Measurements from ENCODE around the gene DPH2.

The DPH2 gene

DNA sequence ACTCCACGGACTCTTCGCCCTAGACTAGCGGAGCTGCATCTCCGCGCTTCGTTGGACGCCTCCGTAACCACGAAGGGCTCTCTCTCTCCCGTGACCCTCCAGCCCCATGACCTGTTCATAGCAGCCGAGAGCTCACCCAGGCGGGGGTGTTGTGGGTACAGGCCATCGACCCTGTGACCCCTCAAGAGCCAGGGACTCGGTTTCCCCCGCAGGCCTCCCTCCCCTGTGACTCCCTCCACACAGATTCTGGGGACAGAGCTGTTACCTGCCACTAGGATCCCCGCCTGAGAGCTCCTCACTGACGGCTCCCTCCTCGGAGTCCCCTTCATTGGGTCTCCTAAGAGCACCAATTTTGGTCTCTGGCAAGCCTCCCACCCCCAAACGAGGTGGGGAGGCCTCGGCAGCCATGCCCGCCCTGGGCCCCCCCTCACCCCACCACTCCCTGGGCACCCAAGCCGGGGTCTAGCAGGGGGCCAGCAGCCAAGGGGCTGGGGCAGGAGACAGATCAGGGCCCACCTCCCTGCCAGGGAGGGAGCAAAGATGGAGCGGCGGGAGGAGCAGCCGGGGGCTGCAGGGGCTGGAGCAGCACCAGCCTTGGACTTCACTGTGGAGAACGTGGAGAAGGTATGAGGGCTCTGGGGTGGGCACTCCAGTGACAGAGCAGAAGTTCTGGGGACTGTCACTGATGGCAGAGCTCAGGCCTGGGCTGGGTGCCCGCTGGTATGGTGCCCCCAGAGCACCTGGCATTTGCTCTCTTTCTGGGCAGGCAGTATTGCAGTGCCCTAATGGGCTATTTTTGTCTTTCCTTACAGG lies 22.5 kb upstream of the DPH2 start:
- H3K4me2 ChIP-seq, result peak overlapping the region; percentile 78 to 100 (median 99)
- H3K36me3 ChIP-seq, result peaks cover 13 to 47% (median 22%) of the 10 kb centered on the region in 11 experiments; a peak in 21 of 22 replicates
- peak overlapping the region; percentile 91 to 100 (median 98) for H3K27ac ChIP-seq
- peak overlapping the region; percentile 74 to 92 (median 78) for H3K4me3 ChIP-seq
- peaks cover 0 to 70% (median 21%) of the 10 kb centered on the region in 11 experiments; a peak in 12 of 22 replicates for H4K20me1 ChIP-seq
- no peaks in the 10 kb centered on the region for H3K9me3 ChIP-seq (replicated peaks in 1 of 11)
- no peak for TF ChIP-seq Cebpa-rat (IDR thresholded peaks at IDR 0.05)
- H3K9ac ChIP-seq, result peak overlapping the region; percentile 88 to 100 (median 98)
- H3K27me3 ChIP-seq, result no peaks in the 10 kb centered on the region
- peaks cover 34 to 60% (median 50%) of the 10 kb centered on the region in 10 experiments for H3K4me1 ChIP-seq

DNA sequence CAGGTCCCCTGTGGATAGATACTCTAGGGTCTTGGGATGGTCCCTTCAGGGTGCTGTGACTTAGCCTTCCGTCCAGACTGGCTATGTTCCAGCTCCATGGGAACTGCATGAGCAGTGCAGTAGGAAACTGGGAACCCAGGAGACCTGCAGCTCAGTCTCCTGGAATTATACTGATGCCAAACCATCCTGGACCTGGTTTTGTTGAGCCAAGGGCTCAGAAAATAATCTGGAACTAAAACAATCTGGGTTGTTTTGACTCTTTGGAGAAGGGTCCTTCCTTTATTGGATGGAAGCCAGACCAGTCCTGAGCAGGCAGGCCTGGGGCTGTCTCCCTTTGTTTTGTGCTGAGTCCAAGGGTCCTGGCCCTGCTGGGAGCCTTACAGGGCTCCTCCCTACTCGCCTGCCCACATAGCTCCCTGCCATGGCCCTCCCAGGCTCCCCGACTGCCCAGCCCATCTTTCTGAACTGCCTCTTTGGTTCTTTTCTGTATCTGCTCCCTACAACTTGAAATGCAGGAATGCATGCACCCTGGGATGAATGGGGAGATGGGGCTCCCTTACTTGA lies 21.9 kb upstream of the DPH2 start:
- Histone ChIP-seq H3K9me3 (replicated peaks in 1 of 11) (no peaks in the 10 kb centered on the region), H4K20me1 (peaks cover 0 to 70% (median 26%) of the 10 kb centered on the region in 11 experiments; a peak in 15 of 22 replicates), H3K27ac (peak overlapping the region in 9 of 11 experiments; percentile 96 to 100 (median 99); a peak in 15 of 22 replicates), H3K4me2 (peak overlapping the region; percentile 78 to 100 (median 99)), H3K4me1 (peaks cover 39 to 58% (median 51%) of the 10 kb centered on the region in 10 experiments), H3K9ac (peak overlapping the region; percentile 88 to 100 (median 98)), H3K27me3 (no peaks in the 10 kb centered on the region), H3K36me3 (peaks cover 13 to 45% (median 22%) of the 10 kb centered on the region in 11 experiments; a peak in 21 of 22 replicates), H3K4me3 (peak overlapping the region; percentile 74 to 92 (median 78))
- no peak for TF ChIP-seq Cebpa-rat (IDR thresholded peaks at IDR 0.05)

DNA sequence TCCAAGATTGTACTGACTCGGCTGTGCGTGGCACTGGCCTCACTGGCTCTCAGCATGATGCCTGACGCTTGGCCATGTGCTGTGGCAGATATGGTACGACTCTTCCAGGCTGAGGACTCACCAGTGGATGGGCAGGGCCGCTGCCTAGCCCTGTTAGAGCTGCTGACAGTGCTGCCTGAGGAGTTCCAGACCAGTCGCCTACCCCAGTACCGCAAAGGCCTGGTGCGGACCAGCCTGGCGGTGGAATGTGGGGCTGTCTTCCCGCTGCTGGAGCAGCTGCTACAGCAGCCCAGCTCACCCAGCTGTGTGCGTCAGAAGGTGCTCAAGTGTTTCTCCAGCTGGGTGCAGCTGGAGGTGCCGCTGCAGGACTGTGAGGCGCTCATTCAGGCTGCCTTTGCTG lies 20.1 kb upstream of the DPH2 start:
- Histone ChIP-seq H3K9me3 (replicated peaks in 1 of 11) (no peaks in the 10 kb centered on the region), H3K27me3 (no peaks in the 10 kb centered on the region), H3K4me1 (peaks cover 33 to 52% (median 45%) of the 10 kb centered on the region in 10 experiments), H4K20me1 (peaks cover 12 to 77% (median 43%) of the 10 kb centered on the region in 11 experiments; a peak in 19 of 22 replicates), H3K9ac (no peak overlapping the region), H3K27ac (no peak overlapping the region), H3K36me3 (peaks cover 12 to 43% (median 21%) of the 10 kb centered on the region in 11 experiments; a peak in 21 of 22 replicates), H3K4me2 (peak overlapping the region in 2 of 11 experiments; percentile 78 to 98; a peak in 1 of 22 replicates), H3K4me3 (no peak overlapping the region)
- TF ChIP-seq Cebpa-rat (IDR thresholded peaks at IDR 0.05), result no peak

DNA sequence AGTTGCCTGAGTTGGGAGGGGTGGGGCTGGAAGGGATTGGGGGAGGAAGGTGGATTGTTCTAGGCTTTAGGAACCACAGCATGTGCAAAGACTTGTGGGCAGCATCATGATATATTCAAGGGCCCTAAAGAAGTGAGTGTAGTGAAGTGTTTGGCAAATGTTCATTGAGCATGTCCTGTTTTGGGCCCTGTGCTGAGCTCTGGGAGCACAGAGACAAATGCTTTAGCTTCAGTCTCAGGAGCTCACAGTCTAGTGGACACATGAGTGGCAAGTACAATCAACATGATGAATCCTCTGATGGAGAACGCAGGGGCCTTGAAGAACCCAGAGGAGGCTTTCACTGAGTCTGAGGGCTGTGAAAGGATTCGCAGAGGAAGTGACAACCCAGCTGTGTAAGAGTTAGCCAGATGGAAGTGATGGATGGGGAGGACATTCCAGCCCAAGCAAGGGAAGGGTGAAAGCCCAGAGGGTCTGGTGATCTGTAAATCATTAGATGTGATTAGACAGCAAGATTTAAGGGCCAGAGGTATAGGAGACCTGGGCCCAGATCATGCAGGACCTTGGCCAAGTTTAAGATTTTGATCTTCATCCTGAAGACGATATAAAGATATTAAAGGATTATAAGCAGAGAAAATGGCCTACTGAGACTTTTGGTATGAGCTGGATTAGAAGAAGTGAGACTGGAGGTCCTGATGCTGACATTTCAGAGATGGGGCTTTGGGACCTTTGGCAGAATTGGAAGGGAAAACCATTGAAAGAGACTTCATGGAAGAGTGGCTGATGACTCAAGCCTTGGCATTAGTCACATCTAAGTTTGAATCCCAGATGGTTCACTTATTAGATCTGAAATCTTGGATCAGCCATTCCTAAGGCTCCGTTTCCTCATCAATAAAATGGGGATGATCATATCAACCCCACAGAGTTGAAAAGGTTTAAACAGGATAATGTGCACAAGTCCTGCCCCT lies 18.5 kb upstream of the DPH2 start:
- no peak for TF ChIP-seq Cebpa-rat (IDR thresholded peaks at IDR 0.05)
- Histone ChIP-seq H3K9ac (no peak overlapping the region), H3K4me2 (peak overlapping the region in 2 of 11 experiments; percentile 6 to 11; a peak in 2 of 22 replicates), H3K9me3 (replicated peaks in 1 of 11) (no peaks in the 10 kb centered on the region), H3K27ac (no peak overlapping the region), H4K20me1 (peaks cover 13 to 90% (median 49%) of the 10 kb centered on the region in 11 experiments; a peak in 20 of 22 replicates), H3K27me3 (no peaks in the 10 kb centered on the region), H3K36me3 (peaks cover 15 to 55% (median 28%) of the 10 kb centered on the region in 11 experiments; a peak in 21 of 22 replicates), H3K4me1 (peaks cover 22 to 38% (median 32%) of the 10 kb centered on the region in 10 experiments), H3K4me3 (no peak overlapping the region)

DNA sequence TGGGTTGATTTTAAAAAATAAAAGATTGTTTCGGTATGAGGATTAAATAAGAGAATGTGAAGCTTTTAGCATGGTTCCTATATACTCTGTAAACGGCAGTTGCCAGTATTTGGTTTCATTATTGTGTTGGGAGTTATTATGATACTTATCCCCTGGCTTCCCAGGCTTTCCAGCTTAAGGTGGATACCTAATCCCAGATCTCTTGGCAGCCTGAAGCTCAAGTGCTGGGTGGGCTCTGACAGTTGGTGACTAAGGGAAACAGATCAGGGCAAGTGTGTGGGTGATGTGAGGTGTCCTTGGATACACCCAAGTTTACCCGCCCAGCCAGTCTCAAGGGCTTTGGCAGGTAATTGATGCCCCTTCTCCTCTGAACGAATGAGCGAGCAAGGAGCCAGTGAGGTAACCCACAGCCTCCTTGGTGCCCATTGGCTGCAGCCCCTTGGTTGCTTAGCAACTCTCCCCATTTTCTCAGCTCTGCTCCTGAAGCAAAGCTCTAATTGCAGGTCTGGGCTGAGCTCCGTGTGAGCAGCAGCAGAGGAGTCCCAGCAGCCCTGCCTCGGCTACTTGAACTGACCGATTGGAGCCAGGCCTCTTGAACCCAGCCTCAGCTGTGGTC lies 17.0 kb upstream of the DPH2 start:
- Histone ChIP-seq H3K27me3 (no peaks in the 10 kb centered on the region), H3K9ac (peak overlapping the region in 1 of 11 experiments; percentile 9; a peak in 1 of 22 replicates), H3K4me1 (peaks cover 15 to 32% (median 24%) of the 10 kb centered on the region in 10 experiments), H3K27ac (no peak overlapping the region), H3K4me2 (peak overlapping the region in 5 of 11 experiments; percentile 1 to 33 (median 12); a peak in 6 of 22 replicates), H3K36me3 (peaks cover 31 to 70% (median 44%) of the 10 kb centered on the region in 11 experiments), H3K9me3 (replicated peaks in 1 of 11) (no peaks in the 10 kb centered on the region), H4K20me1 (peaks cover 13 to 97% (median 48%) of the 10 kb centered on the region in 11 experiments; a peak in 20 of 22 replicates), H3K4me3 (no peak overlapping the region)
- TF ChIP-seq Cebpa-rat (IDR thresholded peaks at IDR 0.05), result no peak

DNA sequence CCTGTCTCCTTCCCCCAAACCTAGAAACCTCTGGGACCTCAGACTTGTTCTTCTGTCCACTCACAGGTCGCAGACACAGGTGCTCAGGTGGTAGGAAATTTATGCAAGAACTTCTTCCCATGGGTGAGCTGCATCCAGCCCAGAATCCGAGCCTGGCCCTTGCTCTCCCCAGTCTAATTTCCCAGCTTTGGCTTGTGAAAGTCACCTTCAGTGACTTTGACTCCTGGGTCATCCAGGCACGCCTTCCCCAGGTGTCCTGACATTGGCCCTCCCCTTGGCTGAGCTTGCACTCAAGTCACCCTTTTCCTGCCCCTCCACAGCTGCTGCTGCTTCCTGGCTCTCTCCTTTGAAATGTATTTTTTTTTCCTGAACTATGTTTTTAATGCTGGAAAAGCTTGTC lies 16.4 kb upstream of the DPH2 start:
- Histone ChIP-seq H3K4me1 (peaks cover 10 to 26% (median 19%) of the 10 kb centered on the region in 10 experiments), H3K27me3 (no peaks in the 10 kb centered on the region), H3K36me3 (peaks cover 36 to 75% (median 49%) of the 10 kb centered on the region in 11 experiments), H3K4me3 (no peak overlapping the region), H3K9me3 (replicated peaks in 1 of 11) (no peaks in the 10 kb centered on the region), H4K20me1 (peaks cover 13 to 93% (median 43%) of the 10 kb centered on the region in 11 experiments; a peak in 20 of 22 replicates), H3K27ac (no peak overlapping the region), H3K4me2 (peak overlapping the region in 4 of 11 experiments; percentile 6 to 33 (median 18); a peak in 3 of 22 replicates), H3K9ac (0 out of 22 replicates have a peak overlapping the region, but pooled peaks of 1 of the 11 experiments have one; percentile 9)
- TF ChIP-seq Cebpa-rat (IDR thresholded peaks at IDR 0.05), result no peak

DNA sequence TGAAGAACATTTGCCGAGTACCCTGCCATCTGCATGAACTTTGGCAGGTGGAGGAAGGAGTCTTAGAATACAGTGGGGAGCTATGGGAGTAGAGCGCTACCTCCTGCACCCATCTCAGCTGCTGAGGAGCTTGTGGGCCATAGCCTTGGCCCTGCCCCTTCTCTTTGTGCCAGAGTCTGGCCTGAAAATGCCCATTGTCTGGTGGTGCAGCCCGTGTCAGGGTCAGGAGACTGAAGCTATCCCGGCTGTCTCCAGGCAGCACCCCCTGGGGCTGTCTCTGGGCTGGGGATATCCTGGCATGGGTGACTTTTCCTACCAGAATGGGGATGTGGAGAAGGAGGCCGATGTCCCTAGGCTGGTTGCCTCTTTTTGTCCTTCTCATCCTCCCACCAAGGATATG lies 15.8 kb upstream of the DPH2 start:
- TF ChIP-seq Cebpa-rat (IDR thresholded peaks at IDR 0.05), result no peak
- H3K9me3 ChIP-seq (replicated peaks in 1 of 11), result no peaks in the 10 kb centered on the region
- no peak overlapping the region for H3K4me2 ChIP-seq
- H3K27me3 ChIP-seq, result no peaks in the 10 kb centered on the region
- no peak overlapping the region for H3K9ac ChIP-seq
- H3K27ac ChIP-seq, result no peak overlapping the region
- H3K4me3 ChIP-seq, result no peak overlapping the region
- H3K4me1 ChIP-seq, result peaks cover 3 to 20% (median 13%) of the 10 kb centered on the region in 10 experiments; a peak in 16 of 20 replicates
- peaks cover 13 to 87% (median 37%) of the 10 kb centered on the region in 11 experiments; a peak in 20 of 22 replicates for H4K20me1 ChIP-seq
- peaks cover 43 to 77% (median 56%) of the 10 kb centered on the region in 11 experiments for H3K36me3 ChIP-seq

Measured in BLaER1 treated with 17β-estradiol and CSF1 and Interleukin-3, amounts not matched to agents 10 nM and 100 nM (cell line).